H7 (cell line): Measurements from ENCODE around the gene CPEB1. TPM values are rescaled to one million over a fixed set of nuclear protein-coding genes. Genes with fewer than 3 reads are reported as not detected.
"Not testable (repeated sequence)": the region's sequence is repeated elsewhere in the genome, so short reads cannot be mapped to it uniquely, and the experiment has no call there.

Source experiments
- DNase-seq: peaks from one replicate; pipeline ENCODE4 v3.0.0; 2012
- H3K27me3 ChIP-seq: 2 replicates; pipeline ENCODE4 v1.6.0; 2011; ENCODE audit warnings: mild to moderate bottlenecking, low read length; ENCODE audit not compliant: control insufficient read depth, insufficient read depth
- H3K36me3 ChIP-seq: replicated peaks from 2 replicates; pipeline ENCODE4 v1.5.1; 2011; ENCODE audit warnings: low read length; ENCODE audit not compliant: control insufficient read depth, insufficient read depth
- H3K4me3 ChIP-seq: 2 replicates; pipeline ENCODE4 v1.5.1; 2011; ENCODE audit warnings: low read depth, mild to moderate bottlenecking, control low read depth, low read length, moderate library complexity; ENCODE audit not compliant: insufficient read depth
- total RNA-seq: library from RNA; depleted of rRNA; stranded (reverse); fragments of >200 nt; shearing (Covaris generic); gene quantifications from 2 replicates; pipeline ENCODE4 v1.2.3, GENCODE V29; 2014

The CPEB1 gene
- total RNA-seq, 1 experiment from 2014 or later: 4.0 TPM

DNA sequence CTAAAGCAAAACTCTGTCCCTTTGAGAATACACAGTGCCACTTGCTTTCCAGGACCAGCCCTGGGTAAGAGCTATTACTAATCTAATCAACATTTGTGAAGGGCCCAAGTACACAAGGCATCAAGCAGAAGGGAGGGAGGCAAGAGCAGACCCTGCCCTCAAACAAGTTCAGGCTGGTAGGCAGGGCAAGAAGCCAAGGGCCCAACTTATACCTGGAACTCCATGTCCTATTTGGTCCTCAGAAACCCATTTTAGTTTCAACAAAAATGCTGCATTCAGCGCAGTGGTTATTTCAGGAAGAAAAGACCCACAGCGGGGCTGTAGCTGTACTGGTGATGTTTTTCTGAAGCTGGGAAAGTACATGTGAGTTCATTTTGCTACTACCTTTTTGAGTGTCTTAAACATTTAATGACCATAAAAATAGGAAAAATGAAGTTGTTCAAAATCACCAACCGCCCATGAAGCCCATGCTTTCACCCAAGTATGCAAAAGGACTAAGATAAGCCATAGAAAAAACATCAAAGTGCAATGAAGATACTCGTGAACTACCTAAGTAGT is 109.7 kb downstream of the CPEB1 start:
- DNase-seq: no peak
- Histone ChIP-seq H3K36me3 (peaks cover 33% of the 10 kb centered on the region), H3K4me3 (no peak overlapping the region), H3K27me3 (no peaks in the 10 kb centered on the region)

DNA sequence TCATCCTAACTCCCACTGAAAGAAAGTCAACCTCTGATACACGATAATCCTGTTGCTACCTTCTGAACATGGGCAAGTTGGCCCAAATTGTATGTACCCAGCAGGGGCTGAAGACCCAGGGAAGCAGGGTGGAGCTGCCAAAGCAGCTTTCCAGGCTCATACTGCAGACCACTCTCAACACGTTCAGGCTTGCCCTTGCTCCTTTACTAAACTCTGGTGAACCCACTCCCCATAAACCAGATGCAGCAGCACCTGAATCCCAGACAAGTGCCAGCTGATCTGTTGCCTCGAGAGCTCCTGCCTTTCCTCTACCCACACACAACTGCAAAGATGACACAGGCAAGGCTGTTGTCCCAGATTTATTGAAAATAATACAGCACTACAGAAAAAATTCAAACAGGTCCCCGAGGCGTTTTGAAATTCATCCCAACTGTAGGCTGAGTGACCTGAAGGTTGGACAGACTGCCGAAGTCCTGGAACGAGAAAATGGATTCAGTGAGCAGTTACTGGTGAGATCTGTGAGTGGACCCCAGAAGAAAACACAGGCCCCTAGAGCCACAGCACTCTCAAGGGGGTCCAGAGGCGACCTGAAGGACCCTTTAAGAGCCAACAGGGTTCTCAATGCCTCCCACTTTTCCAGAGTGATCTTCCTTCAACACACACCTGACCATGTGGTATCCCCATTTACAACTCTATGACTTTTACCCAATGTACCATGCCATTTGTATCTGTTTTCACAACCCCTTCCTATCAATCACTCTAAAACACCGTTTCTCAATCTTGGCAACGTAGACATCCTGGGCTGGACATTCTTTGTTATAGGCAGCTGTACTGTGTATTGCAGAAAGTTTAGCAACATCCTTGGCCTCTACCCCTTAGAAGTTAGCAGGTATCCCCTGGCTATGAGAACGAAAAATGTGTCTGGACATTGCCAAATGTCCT is 110.5 kb downstream of the CPEB1 start:
- no peak for DNase-seq
- H3K27me3 ChIP-seq: no peaks in the 10 kb centered on the region
- H3K4me3 ChIP-seq: no peak overlapping the region
- peaks cover 33% of the 10 kb centered on the region for H3K36me3 ChIP-seq

DNA sequence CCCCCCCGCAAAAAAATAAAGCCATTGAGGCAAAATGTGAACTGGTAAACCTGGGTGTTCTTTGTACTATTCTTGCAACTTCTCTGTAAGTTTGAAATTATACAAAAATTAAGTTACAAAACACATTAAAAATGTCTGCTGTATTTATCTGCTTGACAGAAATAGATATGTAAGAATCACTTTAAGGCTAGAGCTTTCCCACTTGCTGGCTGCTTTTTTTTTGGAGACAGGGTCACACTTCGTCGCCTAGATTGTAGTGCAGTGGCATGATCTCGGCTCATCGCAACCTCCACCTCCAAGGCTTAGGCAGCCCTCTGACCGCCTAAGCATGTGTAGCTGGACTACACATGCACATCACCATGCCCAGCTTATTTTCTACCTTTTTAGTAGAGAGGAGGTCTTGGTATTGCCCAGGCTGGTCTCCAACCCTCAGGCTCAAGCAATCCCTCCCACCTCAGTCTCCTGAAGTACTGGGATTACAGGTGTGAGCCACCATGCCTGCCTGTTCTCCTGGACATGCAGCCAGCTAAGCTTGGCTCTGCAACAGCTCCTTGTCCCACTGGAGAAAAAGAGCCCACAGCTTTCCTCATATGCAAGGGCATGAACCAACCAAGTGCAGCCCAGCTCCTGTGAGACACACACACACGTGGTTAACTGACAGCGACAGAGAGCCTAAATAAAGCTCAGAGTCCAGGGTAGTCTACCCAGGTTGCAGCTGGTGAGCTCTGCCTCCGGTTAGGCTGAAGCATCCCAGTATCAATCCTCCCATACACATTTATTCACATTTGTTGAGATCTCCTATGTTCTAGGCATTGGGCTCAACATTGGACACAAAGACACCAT is 111.4 kb downstream of the CPEB1 start:
- H3K27me3 ChIP-seq: no peaks in the 10 kb centered on the region
- no peak for DNase-seq
- no peak overlapping the region for H3K4me3 ChIP-seq
- H3K36me3 ChIP-seq: peaks cover 33% of the 10 kb centered on the region

DNA sequence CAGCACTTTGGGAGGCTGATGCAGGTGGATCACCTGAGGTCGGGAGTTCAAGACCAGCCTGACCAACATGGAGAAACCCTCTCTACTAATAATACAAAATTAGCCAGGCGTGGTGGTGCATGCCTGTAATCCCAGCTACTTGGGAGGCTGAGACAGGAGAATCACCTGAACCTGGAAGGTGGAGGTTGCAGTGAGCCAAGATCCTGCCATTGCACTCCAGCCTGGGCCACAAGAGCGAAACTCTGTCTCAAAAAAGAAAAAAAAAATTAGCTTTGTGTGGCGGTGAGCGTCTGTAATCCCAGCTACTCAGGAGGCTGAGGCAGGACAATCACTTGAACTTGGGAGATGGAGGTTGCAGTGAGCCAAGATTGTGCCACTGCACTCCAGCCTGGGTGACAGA is 112.0 kb downstream of the CPEB1 start:
- DNase-seq, H3K4me3 ChIP-seq, H3K27me3 ChIP-seq: not testable (repeated sequence)
- H3K36me3 ChIP-seq: peaks cover 33% of the 10 kb centered on the region

DNA sequence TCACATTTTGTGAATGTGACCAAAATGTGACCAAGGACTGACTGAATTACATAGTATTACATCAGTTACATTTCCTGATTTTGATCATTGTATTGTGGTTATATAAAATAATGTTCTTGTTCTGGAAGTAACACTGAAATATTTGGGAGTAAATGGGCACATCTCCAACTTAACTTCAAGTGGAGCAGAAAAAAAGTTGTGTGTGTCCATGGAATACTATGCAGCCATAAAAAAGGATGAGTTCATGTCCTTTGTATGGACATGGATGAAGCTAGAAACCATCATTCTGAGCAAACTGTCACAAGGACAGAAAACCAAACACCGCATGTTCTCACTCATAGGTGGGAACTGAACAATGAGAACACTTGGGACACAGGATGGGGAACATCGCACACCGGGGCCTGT is 112.7 kb downstream of the CPEB1 start:
- H3K36me3 ChIP-seq: peaks cover 32% of the 10 kb centered on the region
- H3K4me3 ChIP-seq, H3K27me3 ChIP-seq, DNase-seq: not testable (repeated sequence)

DNA sequence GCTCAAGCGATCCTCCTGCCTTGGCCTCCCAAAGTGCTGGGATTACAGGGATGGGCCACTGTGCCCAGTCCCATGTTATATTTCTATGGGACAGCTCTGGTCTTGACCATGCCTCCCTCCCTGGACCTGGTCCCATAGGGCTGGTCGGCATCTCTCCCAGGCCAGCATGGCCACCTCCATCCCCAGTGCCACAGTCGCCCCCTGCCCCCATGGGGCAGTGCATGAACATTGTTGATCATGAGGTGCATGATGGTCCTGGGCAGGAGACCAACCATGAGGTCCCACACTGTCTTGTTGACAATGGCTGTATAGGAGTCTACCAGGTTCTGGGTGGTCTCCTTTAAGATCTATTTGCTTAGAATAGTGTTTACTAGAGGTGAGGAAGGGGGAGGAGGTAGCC is 113.4 kb downstream of the CPEB1 start:
- no peak for DNase-seq

DNA sequence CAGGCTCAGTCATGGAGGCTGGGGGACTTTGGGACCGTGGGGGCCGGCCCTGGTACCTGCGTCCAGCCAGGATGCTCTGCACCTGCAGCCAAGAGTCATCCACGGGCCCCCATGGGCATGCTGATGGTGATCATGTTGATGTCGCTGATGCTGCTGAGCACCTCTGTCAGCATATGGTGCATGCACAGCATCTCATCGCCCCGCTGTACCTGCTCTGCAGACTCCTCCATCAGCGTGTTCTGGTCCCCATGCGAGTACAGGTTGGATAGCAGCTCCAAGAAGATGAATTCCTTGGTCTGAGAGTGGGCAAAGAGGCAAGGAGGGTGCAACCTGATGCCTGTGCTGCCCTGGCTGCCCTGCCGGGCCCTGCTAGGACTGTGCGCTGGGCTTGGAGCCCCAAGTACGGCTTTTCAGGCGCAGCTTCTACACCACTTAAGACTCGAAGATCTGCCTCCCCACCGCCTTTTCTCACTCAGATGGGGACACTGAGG is 114.1 kb downstream of the CPEB1 start:
- no peak overlapping the region for H3K4me3 ChIP-seq
- H3K36me3 ChIP-seq: peaks cover 22% of the 10 kb centered on the region
- no peaks in the 10 kb centered on the region for H3K27me3 ChIP-seq
- no peak for DNase-seq

More for the DNA sequence above, 113.4 kb downstream of the CPEB1 start:
- H3K36me3 ChIP-seq: peaks cover 30% of the 10 kb centered on the region
- no peaks in the 10 kb centered on the region for H3K27me3 ChIP-seq
- H3K4me3 ChIP-seq: no peak overlapping the region

DNA sequence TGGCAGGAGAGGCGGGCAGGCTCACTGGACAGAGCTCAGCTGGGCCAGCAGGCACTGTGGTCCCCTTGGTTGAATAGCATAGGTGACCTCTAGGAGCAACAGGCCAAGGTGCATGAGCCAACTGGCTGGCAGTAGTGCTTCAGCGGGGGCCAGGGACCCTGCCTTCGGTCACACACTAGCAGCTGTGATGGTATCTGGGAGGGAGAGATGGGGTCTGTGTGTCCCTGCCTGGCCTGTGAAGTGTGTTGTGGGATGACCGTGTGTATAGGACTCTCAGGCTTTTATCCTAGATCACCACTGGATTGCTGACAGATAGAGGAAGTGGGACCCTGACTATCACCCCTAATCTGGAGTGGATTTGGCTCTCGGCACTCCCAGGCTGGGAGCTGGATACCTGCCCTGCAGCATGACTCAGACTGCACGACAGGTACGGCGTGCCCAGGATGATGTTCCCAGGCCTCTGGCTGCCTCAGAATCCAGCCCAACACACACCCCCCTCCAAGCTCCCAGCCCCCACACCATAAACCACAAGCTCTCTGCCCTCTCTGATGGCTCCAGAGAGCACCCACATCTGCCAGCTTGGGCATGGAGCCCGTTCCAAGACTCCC is 114.7 kb downstream of the CPEB1 start:
- Histone ChIP-seq H3K4me3 (no peak overlapping the region), H3K36me3 (peaks cover 17% of the 10 kb centered on the region), H3K27me3 (no peaks in the 10 kb centered on the region)
- DNase-seq: peak; percentile 4

DNA sequence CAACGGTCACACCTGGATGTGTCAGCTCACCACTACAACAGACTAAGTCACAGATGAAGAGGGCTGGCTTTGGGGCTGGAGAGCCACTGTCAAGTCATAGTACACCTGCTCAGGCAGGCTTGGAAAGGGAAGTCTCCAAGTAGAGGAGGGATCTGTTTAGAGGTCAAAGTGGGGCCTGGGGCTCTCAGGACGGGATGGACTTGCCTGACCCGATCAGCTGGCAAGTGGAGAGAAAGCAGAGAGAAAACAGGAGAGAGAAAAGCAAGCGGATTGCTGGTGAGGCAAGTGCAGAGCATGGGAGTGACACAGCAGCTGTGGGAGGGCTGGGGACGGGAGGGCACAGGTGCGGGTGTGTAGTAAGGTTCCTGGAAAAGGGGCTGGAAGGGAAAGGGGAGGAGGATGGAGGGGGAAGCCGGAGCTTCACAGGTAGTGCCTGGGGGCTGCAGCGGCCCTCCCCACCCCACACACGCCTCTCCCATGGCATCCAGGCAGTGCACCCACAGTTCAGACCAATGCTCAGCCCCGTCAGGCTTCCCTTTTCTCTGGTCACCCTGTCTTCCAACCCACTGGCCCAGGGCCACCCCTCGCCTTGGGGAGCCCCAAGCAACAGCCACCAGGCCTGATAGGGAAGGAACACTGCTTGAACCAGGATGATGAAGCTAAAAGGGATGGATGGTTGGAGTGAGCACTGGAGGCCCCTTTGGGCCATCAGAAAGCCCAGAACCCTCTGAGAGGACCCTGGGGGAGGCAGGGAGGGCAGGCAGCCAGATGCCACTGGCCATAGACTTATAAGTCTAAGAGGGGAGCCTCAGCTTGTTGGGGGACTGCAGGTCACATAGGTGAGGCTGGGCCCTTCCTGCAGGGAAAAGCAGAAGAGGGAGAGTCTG is 115.4 kb downstream of the CPEB1 start:
- DNase-seq: peak; percentile 13

DNA sequence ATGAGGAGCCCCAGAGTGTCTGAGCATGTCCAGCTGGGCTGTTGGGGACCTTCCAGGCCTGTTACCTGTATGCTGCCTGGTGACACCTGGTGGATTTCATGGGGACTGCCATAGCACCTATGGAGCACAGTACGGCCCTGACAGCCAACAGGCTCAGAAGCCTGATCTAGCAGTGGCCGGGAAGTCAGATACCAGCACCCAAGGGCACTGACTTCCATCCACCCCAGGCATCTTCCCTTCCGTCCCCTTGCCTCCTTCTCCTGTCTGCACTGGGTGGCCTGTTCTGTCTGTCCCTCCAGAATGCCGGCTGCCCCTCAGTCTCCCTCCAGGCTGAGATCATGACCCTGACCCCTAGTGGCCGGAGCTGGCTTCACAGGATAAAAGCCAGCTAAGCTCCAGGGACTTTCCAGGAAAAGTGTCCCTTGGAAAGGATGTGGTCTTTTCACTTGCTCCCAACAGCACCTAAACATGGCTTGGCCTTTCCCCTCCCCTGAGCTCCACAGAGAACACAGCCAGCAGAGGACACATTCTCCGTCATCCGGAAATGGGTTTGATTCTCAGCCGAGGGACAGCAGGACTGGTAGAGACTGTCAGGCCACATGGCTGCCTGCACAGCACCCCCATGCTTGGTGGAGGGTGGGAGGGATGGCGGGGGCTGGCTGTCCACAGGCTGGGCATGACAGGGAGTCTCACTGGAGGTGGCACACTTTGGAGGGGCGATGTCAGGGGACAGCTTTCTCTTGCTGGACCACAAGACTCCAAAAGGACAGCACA is 116.4 kb downstream of the CPEB1 start:
- H3K4me3 ChIP-seq: peak overlapping the region; percentile 8

More for the DNA sequence above, 115.4 kb downstream of the CPEB1 start:
- Histone ChIP-seq H3K27me3 (no peaks in the 10 kb centered on the region), H3K36me3 (peaks cover 10% of the 10 kb centered on the region), H3K4me3 (no peak overlapping the region)

DNA sequence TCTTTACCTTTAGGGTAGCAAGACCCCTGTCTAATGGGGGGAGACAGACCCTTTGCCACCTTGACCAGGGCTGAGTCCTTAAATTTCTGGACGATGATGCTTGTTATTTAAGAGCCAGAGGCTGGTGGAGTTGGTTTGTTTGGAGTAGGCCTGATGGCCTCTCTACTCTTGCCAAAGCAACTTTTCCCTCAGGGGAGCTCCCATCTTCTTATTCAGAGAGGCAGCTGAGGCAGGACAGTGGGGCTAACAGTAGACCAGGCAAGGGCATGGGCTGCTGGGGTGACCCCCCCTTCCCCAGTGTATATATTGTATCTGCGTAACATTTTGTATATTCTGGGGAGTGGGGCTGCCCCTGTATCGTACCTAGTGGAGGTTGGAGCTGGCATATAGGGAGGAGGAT is 117.2 kb downstream of the CPEB1 start:
- DNase-seq: peak; percentile 0
- H3K27me3 ChIP-seq: no peaks in the 10 kb centered on the region
- no peaks in the 10 kb centered on the region; the same call in 1 of the 2 replicates for H3K36me3 ChIP-seq
- no peak overlapping the region for H3K4me3 ChIP-seq

More for the DNA sequence above, 116.4 kb downstream of the CPEB1 start:
- Histone ChIP-seq H3K36me3 (peaks cover under 1% of the 10 kb centered on the region), H3K27me3 (no peaks in the 10 kb centered on the region)
- peak; percentile 36 for DNase-seq

DNA sequence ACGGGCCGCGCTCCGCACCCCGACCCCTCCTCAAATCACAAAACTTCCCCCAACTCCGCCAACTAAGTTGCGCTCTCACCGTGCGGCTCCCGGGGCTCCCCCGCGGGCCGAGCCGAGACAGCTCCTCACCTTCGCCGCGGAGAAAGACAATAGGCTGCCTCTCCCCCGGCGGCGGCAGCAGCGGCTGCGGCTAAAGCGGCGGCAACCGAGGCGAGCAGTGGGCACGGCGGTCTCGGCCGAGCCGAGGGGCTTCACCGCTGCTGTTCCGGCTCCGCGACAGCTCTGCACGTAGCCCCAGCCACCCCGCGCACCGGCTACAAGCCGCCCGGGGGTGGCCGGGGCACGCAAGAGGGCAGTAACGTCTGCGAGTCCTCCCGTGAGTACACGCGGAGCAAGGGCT is 133.6 kb downstream of the CPEB1 start:
- H3K4me3 ChIP-seq, H3K27me3 ChIP-seq, DNase-seq, H3K36me3 ChIP-seq: not testable (repeated sequence)

DNA sequence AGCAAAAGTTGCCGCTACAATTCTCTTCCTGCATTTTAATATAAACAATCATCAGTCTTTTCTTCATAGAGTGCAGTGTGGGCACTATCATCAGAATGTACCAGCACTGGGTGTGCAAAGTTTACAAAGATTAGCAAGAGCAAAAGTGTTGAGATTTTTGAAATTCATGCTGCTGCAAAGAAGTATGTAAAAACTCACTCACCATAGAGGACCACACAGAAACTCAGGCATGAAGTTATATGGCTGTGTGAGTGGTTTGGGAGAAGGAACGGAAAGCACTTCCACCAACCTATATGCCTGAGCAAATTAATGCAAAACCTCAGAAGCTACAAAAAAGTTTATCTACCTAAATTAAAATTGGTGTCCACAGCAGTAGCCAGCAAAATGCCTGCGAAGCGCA is 139.5 kb downstream of the CPEB1 start:
- not testable (repeated sequence) for H3K27me3 ChIP-seq, DNase-seq, H3K36me3 ChIP-seq, H3K4me3 ChIP-seq
